K562 (cell line): ENCODE measurements around the gene TIMP1. TPM values are rescaled to one million over a fixed set of nuclear protein-coding genes. Genes with fewer than 3 reads are reported as not detected.
A peak's percentile ranks its signal among the peaks of the same experiment; 100 is the strongest.

Source experiments
- ATAC-seq: fragments of 200-7000 bp; cut with Tn5 transposase; 3 replicates; pipeline ENCODE4 v1.9.1; 2020; ENCODE audit warnings: moderate library complexity
- BruUV-seq: library from RNA; stranded (reverse); fragments of 400-500 nt; replicated peaks from 2 replicates; lab custom pipeline; 2021; lab: Mats Ljungman, UMichigan
- CTCF ChIA-PET: fragments of 300-600 bp; formaldehyde crosslinking; extraction: SDS; loops from one replicate; lab custom pipeline; 2021; ENCODE audit warnings: low intra/inter-chr PET ratio; lab: Yijun Ruan, JAX
- POLR2A ChIA-PET: fragments of 300-600, 350-650 bp; sonication (Branson Sonifier 250); formaldehyde crosslinking; extraction: SDS; loops from one replicate; lab custom pipeline; 2021; ENCODE audit warnings: antibody characterized with exemption, inconsistent platforms; lab: Yijun Ruan, JAX
- DNase-seq, 4 experiments: peaks; one replicate each; pipeline versions ENCODE4 v3.0.0 to v3.0.0-alpha.2; 2011 to 2018; ENCODE audit warnings: low spot score in 3 of 4, mixed read lengths in 3 of 4; ENCODE audit errors: extremely low read depth in 1 of 4
- FAIRE-seq: peaks from 2 replicates; lab custom pipeline; 2011; peaks lifted over from hg19 to GRCh38; lab: Jason Lieb, UNC
- H2AFZ ChIP-seq: 2 replicates; pipeline ENCODE4 v1.6.0; 2011; ENCODE audit warnings: low read depth, low read length, control low read depth, inconsistent platforms
- H3K27ac ChIP-seq: fragments of 200-600 bp; 3 replicates; pipeline ENCODE4 v1.8.0; 2011; ENCODE audit warnings: low read depth, mild to moderate bottlenecking, control low read depth, inconsistent platforms, low read length, moderate library complexity, mixed read lengths; ENCODE audit errors: extremely low read depth
- H3K27me3 ChIP-seq, 2 experiments: fragments of 300-600 bp in 1 of 2; 2 replicates in 1 of 2; 3 replicates in 1 of 2; pipeline versions ENCODE4 v1.6.0 to v1.8.0; 2011; ENCODE audit warnings: inconsistent platforms in 2 of 2, low read length in 2 of 2, mild to moderate bottlenecking in 1 of 2, mixed read lengths in 1 of 2, moderate library complexity in 1 of 2; ENCODE audit not compliant: control insufficient read depth in 2 of 2, insufficient read depth in 2 of 2
- H3K36me3 ChIP-seq: fragments of 300-600 bp; 3 replicates; pipeline ENCODE4 v1.8.0; 2011; ENCODE audit warnings: mild to moderate bottlenecking, low read length, inconsistent platforms; ENCODE audit not compliant: control insufficient read depth, insufficient read depth
- H3K4me1 ChIP-seq, 2 experiments: fragments of 200-600 bp in 1 of 2; replicated peaks in 1 of 2; 2 replicates in 1 of 2; 3 replicates in 1 of 2; pipeline versions ENCODE4 v1.5.1 to v1.8.0; 2011; ENCODE audit warnings: inconsistent platforms in 2 of 2, low read length in 2 of 2, mild to moderate bottlenecking in 1 of 2, mixed read lengths in 1 of 2, moderate library complexity in 1 of 2; ENCODE audit not compliant: control insufficient read depth in 2 of 2, insufficient read depth in 2 of 2
- H3K4me2 ChIP-seq: 2 replicates; pipeline ENCODE4 v1.6.1; 2011; ENCODE audit warnings: low read length, control low read depth, inconsistent platforms, mixed read lengths; ENCODE audit not compliant: insufficient read depth
- H3K4me3 ChIP-seq: fragments of 200-600 bp; sonication (generic), shearing (Covaris generic); 2 replicates; pipeline ENCODE4 v1.5.1; 2016; ENCODE audit warnings: control low read depth, inconsistent platforms
- H3K79me2 ChIP-seq: fragments of 200-600 bp; 3 replicates; pipeline ENCODE4 v1.8.0; 2011; ENCODE audit warnings: low read length, inconsistent platforms; ENCODE audit not compliant: control insufficient read depth, insufficient read depth
- H3K9ac ChIP-seq, 2 experiments: 2 replicates each; pipeline versions ENCODE4 v1.6.0 to v1.6.1; 2011; ENCODE audit warnings: low read depth in 2 of 2, low read length in 2 of 2, control low read depth in 1 of 2, inconsistent platforms in 1 of 2, mild to moderate bottlenecking in 1 of 2, mixed read lengths in 1 of 2; ENCODE audit not compliant: insufficient read depth in 1 of 2
- H3K9me1 ChIP-seq: one replicate; pipeline ENCODE4 v1.6.0; 2011; ENCODE audit warnings: inconsistent platforms, mild to moderate bottlenecking, low read length, moderate library complexity; ENCODE audit not compliant: control insufficient read depth, insufficient read depth
- H3K9me3 ChIP-seq: replicated peaks from 2 replicates; pipeline ENCODE4 v1.5.1; 2011; ENCODE audit warnings: low read depth, low read length, inconsistent platforms; ENCODE audit not compliant: control insufficient read depth, insufficient read depth
- H4K20me1 ChIP-seq: replicated peaks from 2 replicates; pipeline ENCODE4 v1.6.1; 2011; ENCODE audit warnings: low read length, inconsistent platforms, mixed read lengths; ENCODE audit not compliant: control insufficient read depth, insufficient read depth
- AFF4 ChIP-seq: sonication (generic); formaldehyde crosslinking; IDR thresholded peaks from 2 replicates; pipeline ENCODE4 v1.8.0; 2023; ENCODE audit warnings: mild to moderate bottlenecking, missing genetic modification reagents
- TGIF2 ChIP-seq: sonication (generic); formaldehyde crosslinking; IDR thresholded peaks from 2 replicates; pipeline ENCODE4 v1.8.1; 2022; ENCODE audit warnings: mild to moderate bottlenecking, missing genetic modification reagents, moderate library complexity
- ZKSCAN8 ChIP-seq: fragments of 200-800 bp; sonication (Bioruptor generic); IDR thresholded peaks from 2 replicates; pipeline ENCODE4 v1.6.1; 2016; ENCODE audit warnings: missing genetic modification characterization, missing compliant biosample characterization
- WGBS: fragments of 100-300 bp; shearing (Covaris generic); methylation state at CpG from one replicate; pipeline ENCODE4 v1.1.6; 2016; ENCODE audit warnings: low coverage, mixed read lengths; ENCODE audit not compliant: insufficient coverage; ENCODE audit errors: missing lambda C conversion rate; 5-methylcytosine and 5-hydroxymethylcytosine counted together
- in situ Hi-C: fragments of 300-500 bp; cut with MboI; formaldehyde crosslinking; loops from 4 replicates; pipeline ENCODE4 v1.15.0; 2018; ENCODE audit warnings: inconsistent platforms, mixed read lengths
- intact Hi-C: fragments of 100-400 bp; cut with micrococcal nuclease; formaldehyde crosslinking; loops from 2 replicates; pipeline ENCODE4 v1.14.2; 2022
- polyA plus RNA-seq, 8 experiments: library from polyadenylated mRNA; depleted of rRNA in 4 of 8; stranded (reverse) in 5 of 8; unstranded in 3 of 8; fragments of >200 nt; fragmentation: Nextera tagmentation in 2 of 8; fragmentation: Illumina TruSeq in 1 of 8; extraction: Ambion mirVana in 2 of 8; extraction: Trizol in 1 of 8; gene quantifications; 2 replicates each; pipeline versions ENCODE4 v1.2.1 to v1.2.3, GENCODE V29; 2011 to 2014; ENCODE audit warnings: inconsistent platforms in 1 of 8, missing spikeins in 1 of 8
- total RNA-seq, 7 experiments: library from RNA; depleted of rRNA in 6 of 7; stranded (reverse); fragments of >200 nt in 6 of 7; fragmentation: Illumina TruSeq in 2 of 7; extraction: Trizol in 2 of 7; gene quantifications; 2 replicates each; pipeline versions ENCODE4 v1.2.1 to v1.2.3, GENCODE V29; 2011 to 2021; ENCODE audit warnings: low replicate concordance in 1 of 7
- TF ChIP-seq, protein P1 (sequence below): fragments of 200-800 bp; sonication (Bioruptor generic); IDR thresholded peaks from 2 replicates; pipeline ENCODE4 v1.6.1; 2017; ENCODE audit warnings: missing genetic modification characterization, missing compliant biosample characterization

The TIMP1 gene
- total and polyA plus RNA-seq, 9 of the 15 experiments (the other 6 are each of a cell fraction or from before 2014, with no cell fraction given) = 115 to 699 (median 273) TPM

DNA sequence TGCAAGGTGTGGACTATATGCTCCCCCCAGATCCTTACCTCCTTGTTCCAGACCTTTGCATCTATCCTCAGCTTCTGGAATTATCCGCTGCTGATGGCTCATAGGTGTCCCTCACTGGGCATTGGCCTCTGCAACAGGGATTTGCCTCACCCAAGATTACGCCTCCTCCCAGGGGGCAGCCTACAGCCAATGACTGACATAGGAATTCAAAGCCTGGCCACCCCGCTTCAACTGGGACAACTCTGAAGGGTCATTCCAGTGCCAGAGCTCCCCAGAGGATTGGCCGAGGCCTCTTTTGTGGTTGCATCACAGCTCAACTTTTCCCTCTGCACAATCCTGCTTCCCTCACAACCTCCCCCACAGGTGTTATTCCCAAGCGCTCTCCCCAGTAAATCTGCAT lies 32.4 kb downstream of the TIMP1 start (continued):
- TF ChIP-seq AFF4 = no peak
- TF ChIP-seq, protein P1, sequence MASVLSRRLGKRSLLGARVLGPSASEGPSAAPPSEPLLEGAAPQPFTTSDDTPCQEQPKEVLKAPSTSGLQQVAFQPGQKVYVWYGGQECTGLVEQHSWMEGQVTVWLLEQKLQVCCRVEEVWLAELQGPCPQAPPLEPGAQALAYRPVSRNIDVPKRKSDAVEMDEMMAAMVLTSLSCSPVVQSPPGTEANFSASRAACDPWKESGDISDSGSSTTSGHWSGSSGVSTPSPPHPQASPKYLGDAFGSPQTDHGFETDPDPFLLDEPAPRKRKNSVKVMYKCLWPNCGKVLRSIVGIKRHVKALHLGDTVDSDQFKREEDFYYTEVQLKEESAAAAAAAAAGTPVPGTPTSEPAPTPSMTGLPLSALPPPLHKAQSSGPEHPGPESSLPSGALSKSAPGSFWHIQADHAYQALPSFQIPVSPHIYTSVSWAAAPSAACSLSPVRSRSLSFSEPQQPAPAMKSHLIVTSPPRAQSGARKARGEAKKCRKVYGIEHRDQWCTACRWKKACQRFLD (CRISPR knock-in tag) = no peak

- H3K36me3 ChIP-seq = no peaks in the 10 kb centered on the region
- H3K79me2 ChIP-seq = no peaks in the 10 kb centered on the region
- no peak for ATAC-seq
- POLR2A ChIA-PET = interaction anchor here (1.0 kb wide), 1 partner anchor 25 kb away, joined by 3 read pairs; no protein-coding TSS in a partner anchor
- H3K4me3 ChIP-seq = peak overlapping the region; percentile 43
- TF ChIP-seq TGIF2 (CRISPR knock-in tag) = no peak
- peak; percentile 92 for TF ChIP-seq ZKSCAN8 (CRISPR knock-in tag)
- H4K20me1 ChIP-seq = no peaks in the 10 kb centered on the region
- peaks cover 0 to 21% of the 10 kb centered on the region in 2 experiments; a peak in 2 of 5 replicates for H3K4me1 ChIP-seq
- H3K27me3 ChIP-seq = peaks cover 0 to 27% of the 10 kb centered on the region in 2 experiments; a peak in 3 of 5 replicates
- no TSS peak for BruUV-seq
- H3K4me2 ChIP-seq = no peak overlapping the region
- no peaks in the 10 kb centered on the region for H3K9me1 ChIP-seq
- no peak for DNase-seq
- whole genome bisulfite sequencing = 54% methylated on average over 10 of the region's 32 CpGs
- H3K27ac ChIP-seq = no peak overlapping the region
- CTCF ChIA-PET = interaction anchor here (0.5 kb wide), 1 partner anchor 133 kb away, joined by 4 read pairs; no protein-coding TSS in a partner anchor
- in situ Hi-C loops = no loop called here
- FAIRE-seq = no peak
- no peaks in the 10 kb centered on the region for H3K9me3 ChIP-seq
- no peak overlapping the region for H2AFZ ChIP-seq
- intact Hi-C loops = loop anchor here (5.0 kb wide), 1 partner anchor 37 kb away; the partner anchor contains the start of gene TIMP1
- H3K9ac ChIP-seq = peak overlapping the region in 1 of 2 experiments; percentile 89; a peak in 2 of 4 replicates
Observed at GRCh38 chrX:47618923-47619485, 36.8 kb downstream of the TIMP1 start.
